ENCODE results near the gene MAPK10. TPM values are rescaled to one million over a fixed set of nuclear protein-coding genes. Genes with fewer than 3 reads are reported as not detected.
"Not testable (repeated sequence)": the region's sequence is repeated elsewhere in the genome, so short reads cannot be mapped to it uniquely, and the experiment has no call there.

Gene MAPK10
- total and polyA plus RNA-seq, 2 donors (not counting 1 experiment from before 2014, with no cell fraction given), result 3.8 to 20.0 TPM

DNA sequence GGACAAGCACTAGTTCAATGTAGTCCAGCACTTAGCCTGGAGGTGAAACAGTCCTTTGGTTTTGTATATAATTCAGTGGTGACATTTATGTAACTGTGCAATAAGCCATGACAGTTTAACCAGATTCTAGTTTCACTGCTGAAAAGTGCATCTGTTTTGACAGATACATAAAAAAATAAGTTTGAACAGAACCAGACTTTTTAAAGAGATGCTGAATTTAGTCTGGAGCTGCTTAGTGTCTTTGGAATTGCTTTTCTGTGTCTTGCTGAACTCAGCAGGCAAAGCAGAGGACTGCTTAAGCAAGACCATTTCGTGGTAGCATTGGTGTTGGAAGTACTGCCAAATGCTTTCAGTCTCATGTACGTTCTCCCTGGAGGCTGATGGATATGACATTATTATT, 393.5 kb downstream of the MAPK10 start:
- H3K9me3 ChIP-seq (ENCODE audit: control insufficient read depth, insufficient read depth, low read depth, low read length), result no peaks in the 10 kb centered on the region
- H3K27me3 ChIP-seq (ENCODE audit: control insufficient read depth, insufficient read depth, low read length), result no peaks in the 10 kb centered on the region
- no peaks in the 10 kb centered on the region for H3K79me2 ChIP-seq (ENCODE audit: control insufficient read depth, insufficient read depth, low read length)
- no peaks in the 10 kb centered on the region for H3K36me3 ChIP-seq (ENCODE audit: control insufficient read depth, insufficient read depth, low read length)
- TF ChIP-seq EZH2 (IDR thresholded peaks at IDR 0.05; ENCODE audit: low read length, missing control alignments), result no peak
- TF ChIP-seq, protein P1, sequence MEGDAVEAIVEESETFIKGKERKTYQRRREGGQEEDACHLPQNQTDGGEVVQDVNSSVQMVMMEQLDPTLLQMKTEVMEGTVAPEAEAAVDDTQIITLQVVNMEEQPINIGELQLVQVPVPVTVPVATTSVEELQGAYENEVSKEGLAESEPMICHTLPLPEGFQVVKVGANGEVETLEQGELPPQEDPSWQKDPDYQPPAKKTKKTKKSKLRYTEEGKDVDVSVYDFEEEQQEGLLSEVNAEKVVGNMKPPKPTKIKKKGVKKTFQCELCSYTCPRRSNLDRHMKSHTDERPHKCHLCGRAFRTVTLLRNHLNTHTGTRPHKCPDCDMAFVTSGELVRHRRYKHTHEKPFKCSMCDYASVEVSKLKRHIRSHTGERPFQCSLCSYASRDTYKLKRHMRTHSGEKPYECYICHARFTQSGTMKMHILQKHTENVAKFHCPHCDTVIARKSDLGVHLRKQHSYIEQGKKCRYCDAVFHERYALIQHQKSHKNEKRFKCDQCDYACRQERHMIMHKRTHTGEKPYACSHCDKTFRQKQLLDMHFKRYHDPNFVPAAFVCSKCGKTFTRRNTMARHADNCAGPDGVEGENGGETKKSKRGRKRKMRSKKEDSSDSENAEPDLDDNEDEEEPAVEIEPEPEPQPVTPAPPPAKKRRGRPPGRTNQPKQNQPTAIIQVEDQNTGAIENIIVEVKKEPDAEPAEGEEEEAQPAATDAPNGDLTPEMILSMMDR (conservative IDR thresholded peaks at IDR 0.05 in 1 of 2, IDR thresholded peaks at IDR 0.05 in 1 of 2; ENCODE audit: low read depth in 1 of 2, low read length in 2 of 2), result no peak
- DNase-seq (ENCODE audit: low read depth in 2 of 2), result peak; percentile 4 to 39
- H3K4me2 ChIP-seq (ENCODE audit: extremely low read depth, insufficient read depth, low read length), result no peak overlapping the region
- H3K27ac ChIP-seq (ENCODE audit: insufficient read depth, low read length), result no peak overlapping the region
- H3K4me1 ChIP-seq (ENCODE audit: control insufficient read depth, extremely low read depth, insufficient read depth, low read length), result no peaks in the 10 kb centered on the region
- H4K20me1 ChIP-seq (ENCODE audit: control insufficient read depth, extremely low read depth, insufficient read depth, low read length), result no peaks in the 10 kb centered on the region
- H3K9ac ChIP-seq (ENCODE audit: insufficient read depth, low read length), result no peak overlapping the region
- no peak overlapping the region for H3K4me3 ChIP-seq (replicated peaks in 1 of 4; ENCODE audit: control extremely low read depth in 1 of 4, insufficient read depth in 1 of 4, low read depth in 3 of 4, low read length in 4 of 4)
- H2AFZ ChIP-seq (ENCODE audit: low read length), result no peak overlapping the region

DNA sequence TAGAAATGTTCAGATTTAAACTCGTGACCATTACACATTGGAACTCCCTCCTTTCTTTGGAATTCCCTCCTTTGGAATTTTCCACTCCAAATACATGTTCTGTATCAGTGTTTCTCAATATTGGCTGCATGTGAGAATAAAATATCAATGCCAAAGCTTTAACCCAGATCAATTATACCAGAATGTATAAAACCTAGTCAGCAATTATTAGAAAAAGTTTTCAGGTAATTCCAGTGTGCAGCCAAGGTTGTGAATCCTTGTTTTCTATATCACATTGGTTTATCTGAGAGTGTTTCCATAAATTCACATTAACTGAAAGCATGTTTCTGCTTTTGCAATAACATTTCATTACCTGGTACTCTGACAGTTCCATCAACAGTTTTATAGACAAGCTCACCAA, 394.3 kb downstream of the MAPK10 start:
- H3K9ac ChIP-seq (ENCODE audit: insufficient read depth, low read length), result no peak overlapping the region
- no peak for TF ChIP-seq EZH2 (IDR thresholded peaks at IDR 0.05; ENCODE audit: low read length, missing control alignments)
- TF ChIP-seq, protein P1 (conservative IDR thresholded peaks at IDR 0.05 in 1 of 2, IDR thresholded peaks at IDR 0.05 in 1 of 2; ENCODE audit: low read depth in 1 of 2, low read length in 2 of 2), result no peak
- H3K79me2 ChIP-seq (ENCODE audit: control insufficient read depth, insufficient read depth, low read length), result no peaks in the 10 kb centered on the region
- DNase-seq (ENCODE audit: low read depth in 2 of 2), result no peak
- no peaks in the 10 kb centered on the region for H3K9me3 ChIP-seq (ENCODE audit: control insufficient read depth, insufficient read depth, low read depth, low read length)
- H3K36me3 ChIP-seq (ENCODE audit: control insufficient read depth, insufficient read depth, low read length), result no peaks in the 10 kb centered on the region
- no peaks in the 10 kb centered on the region for H3K4me1 ChIP-seq (ENCODE audit: control insufficient read depth, extremely low read depth, insufficient read depth, low read length)
- no peak overlapping the region for H2AFZ ChIP-seq (ENCODE audit: low read length)
- H3K4me3 ChIP-seq (replicated peaks in 1 of 4; ENCODE audit: control extremely low read depth in 1 of 4, insufficient read depth in 1 of 4, low read depth in 3 of 4, low read length in 4 of 4), result no peak overlapping the region
- no peak overlapping the region for H3K4me2 ChIP-seq (ENCODE audit: extremely low read depth, insufficient read depth, low read length)
- H4K20me1 ChIP-seq (ENCODE audit: control insufficient read depth, extremely low read depth, insufficient read depth, low read length), result no peaks in the 10 kb centered on the region
- H3K27me3 ChIP-seq (ENCODE audit: control insufficient read depth, insufficient read depth, low read length), result no peaks in the 10 kb centered on the region
- no peak overlapping the region for H3K27ac ChIP-seq (ENCODE audit: insufficient read depth, low read length)

DNA sequence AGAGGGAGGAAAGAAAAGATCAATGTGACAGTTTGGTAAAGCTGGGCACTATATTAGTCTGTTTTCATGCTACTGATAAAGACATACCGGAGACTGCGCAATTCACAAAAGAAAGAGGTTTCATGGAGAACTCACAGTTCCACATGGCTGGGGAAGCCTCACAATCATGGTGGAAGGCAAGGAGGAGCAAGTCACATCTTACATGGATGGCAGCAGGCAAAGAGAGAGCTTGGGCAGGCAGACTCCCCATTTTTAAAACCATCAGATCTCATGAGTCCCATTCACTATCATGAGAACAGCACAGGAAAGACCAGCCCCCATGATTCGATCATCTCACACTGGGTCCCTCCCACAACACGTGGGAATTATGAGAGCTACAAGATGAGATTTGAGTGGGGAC, 394.8 kb downstream of the MAPK10 start:
- not testable (repeated sequence) for H3K4me2 ChIP-seq (ENCODE audit: extremely low read depth, insufficient read depth, low read length); H3K79me2 ChIP-seq (ENCODE audit: control insufficient read depth, insufficient read depth, low read length); H3K36me3 ChIP-seq (ENCODE audit: control insufficient read depth, insufficient read depth, low read length); H4K20me1 ChIP-seq (ENCODE audit: control insufficient read depth, extremely low read depth, insufficient read depth, low read length); H2AFZ ChIP-seq (ENCODE audit: low read length); H3K27me3 ChIP-seq (ENCODE audit: control insufficient read depth, insufficient read depth, low read length); H3K27ac ChIP-seq (ENCODE audit: insufficient read depth, low read length); H3K4me1 ChIP-seq (ENCODE audit: control insufficient read depth, extremely low read depth, insufficient read depth, low read length); DNase-seq (ENCODE audit: low read depth in 2 of 2); H3K9me3 ChIP-seq (ENCODE audit: control insufficient read depth, insufficient read depth, low read depth, low read length); H3K9ac ChIP-seq (ENCODE audit: insufficient read depth, low read length); H3K4me3 ChIP-seq (replicated peaks in 1 of 4; ENCODE audit: control extremely low read depth in 1 of 4, insufficient read depth in 1 of 4, low read depth in 3 of 4, low read length in 4 of 4)

Measured in fibroblast of lung (primary cell).